SK-N-MC (cell line): ENCODE results near the gene ETNPPL.

Experiments used
- EZH2 ChIP-seq: fragments of 200-600 bp; sonication (generic); IDR thresholded peaks from one replicate; pipeline ENCODE4 v1.6.1; 2017; ENCODE audit warnings: antibody characterized with exemption
- FOXP2 ChIP-seq: optimal IDR thresholded peaks from 2 replicates; pipeline ENCODE3; 2011; ENCODE audit warnings: mild to moderate bottlenecking, moderate library complexity; ENCODE audit not compliant: insufficient read depth; ENCODE audit errors: extremely low read length, control extremely low read depth
- POLR2AphosphoS5 ChIP-seq: IDR thresholded peaks from 2 replicates; pipeline ENCODE4 v1.6.1; 2012; ENCODE audit warnings: mild to moderate bottlenecking, low read depth, low read length, borderline replicate concordance

DNA sequence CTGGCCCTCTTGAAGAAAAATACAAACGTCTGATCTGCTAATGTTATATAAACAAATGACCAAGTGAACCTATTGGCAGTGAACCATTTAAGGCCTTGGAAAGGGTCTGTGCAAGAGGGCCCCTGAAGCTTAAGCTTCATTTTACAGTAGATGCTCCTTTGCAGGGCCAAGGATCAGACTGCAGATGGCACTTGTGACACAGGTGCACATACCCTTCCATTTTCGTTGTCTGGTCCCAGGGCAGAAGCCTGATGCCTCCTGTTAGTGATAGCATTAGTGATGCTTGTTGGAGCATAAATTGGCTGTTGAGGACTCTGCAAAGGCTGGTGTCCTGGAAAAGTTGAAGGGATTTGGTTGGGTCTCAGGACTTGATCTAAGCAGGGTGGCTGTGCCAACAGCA lies 46.5 kb downstream of the ETNPPL start:
- TF ChIP-seq EZH2: no peak
- TF ChIP-seq POLR2AphosphoS5: no peak
- TF ChIP-seq FOXP2: no peak
